Measurements from ENCODE around the gene EDAR. TPM values are rescaled to one million over a fixed set of nuclear protein-coding genes. Genes with fewer than 3 reads are reported as not detected.

The EDAR gene
- total and polyA plus RNA-seq, 9 of the 15 experiments (the other 6 are each of a cell fraction or from before 2014, with no cell fraction given): 0.01 TPM; not detected in 8

GRCh38 chr2:108921096-108922030 is 67.7 kb downstream of the EDAR start:
- CTCF ChIA-PET (ENCODE audit: low intra/inter-chr PET ratio): no interaction called here
- FAIRE-seq (no peak), DNase-seq (ENCODE audit: extremely low read depth in 1 of 4, low spot score in 3 of 4) (no peak), ATAC-seq (no peak)
- Histone ChIP-seq H3K9me1 (ENCODE audit: control insufficient read depth, insufficient read depth, low read length) (no peaks in the 10 kb centered on the region), H4K20me1 (replicated peaks; ENCODE audit: control insufficient read depth, insufficient read depth, low read length) (0 out of 2 replicates have a peak, but pooled peaks cover 3% of the 10 kb centered on the region), H3K27me3 (ENCODE audit: control insufficient read depth in 2 of 2, insufficient read depth in 2 of 2, low read length in 2 of 2) (peaks cover 40 to 95% of the 10 kb centered on the region in 2 experiments), H3K9ac (ENCODE audit: insufficient read depth in 1 of 2, low read depth in 2 of 2, low read length in 2 of 2) (no peak overlapping the region), H3K4me1 (replicated peaks in 1 of 2; ENCODE audit: control insufficient read depth in 2 of 2, insufficient read depth in 2 of 2, low read length in 2 of 2) (no peaks in the 10 kb centered on the region), H3K36me3 (ENCODE audit: control insufficient read depth, insufficient read depth, low read length) (no peaks in the 10 kb centered on the region), H3K9me3 (replicated peaks; ENCODE audit: control insufficient read depth, insufficient read depth, low read depth, low read length) (no peaks in the 10 kb centered on the region), H3K4me2 (ENCODE audit: insufficient read depth, low read length) (no peak overlapping the region), H3K27ac (ENCODE audit: extremely low read depth, low read depth, low read length) (no peak overlapping the region), H3K4me3 (no peak overlapping the region), H3K79me2 (ENCODE audit: control insufficient read depth, insufficient read depth, low read length) (no peaks in the 10 kb centered on the region), H2AFZ (ENCODE audit: low read depth, low read length) (no peak overlapping the region)
- in situ Hi-C loops (cut with MboI): no loop called here
- TF ChIP-seq STAT5B (CRISPR knock-in tag; IDR thresholded peaks at IDR 0.05): no peak
- no peak for TF ChIP-seq MEF2D (tag; conservative IDR thresholded peaks at IDR 0.05; ENCODE audit: low read depth)
- TF ChIP-seq ZNF592 (IDR thresholded peaks at IDR 0.05): no peak
- no peak for TF ChIP-seq ZNF699 (CRISPR knock-in tag; IDR thresholded peaks at IDR 0.05; ENCODE audit: insufficient replicate concordance)
- TF ChIP-seq POLR2AphosphoS2 (IDR thresholded peaks at IDR 0.05; ENCODE audit: low read length): no peak
- no peak for TF ChIP-seq ETS2 (tag; IDR thresholded peaks at IDR 0.05; ENCODE audit: borderline replicate concordance, poor library complexity, severe bottlenecking)
- TF ChIP-seq SRSF3 (IDR thresholded peaks at IDR 0.05; ENCODE audit: insufficient read depth, low read length): no peak
- TF ChIP-seq MYC (IDR thresholded peaks at IDR 0.05; ENCODE audit: low read depth, low read length): no peak
- no peak for TF ChIP-seq MYC (CRISPR knock-in tag; IDR thresholded peaks at IDR 0.05; ENCODE audit: borderline replicate concordance, low read depth)
- no peak for TF ChIP-seq ZHX1 (conservative IDR thresholded peaks at IDR 0.05; ENCODE audit: low read length)
- TF ChIP-seq ZNF165 (CRISPR knock-in tag; IDR thresholded peaks at IDR 0.05; ENCODE audit: borderline replicate concordance): no peak
- intact Hi-C loops (cut with micrococcal nuclease): no loop called here
- POLR2A ChIA-PET: no interaction called here
- WGBS (ENCODE audit: insufficient coverage, low coverage, missing lambda C conversion rate): 3% methylated on average over 15 of the region's 16 CpGs
- BruUV-seq (replicated peaks): no TSS peak

Measured in K562 (cell line).